GM12875 (cell line): ENCODE data around the gene PDCD4.

Experiments
- H3K4me3 ChIP-seq: one replicate; pipeline ENCODE4 v1.5.1; 2011; ENCODE audit warnings: low read depth, low read length, control low read depth
- CTCF ChIP-seq: IDR thresholded peaks from 2 replicates; pipeline ENCODE4 v1.5.1; 2011; ENCODE audit warnings: low read depth, mild to moderate bottlenecking, control low read depth, inconsistent platforms, low read length, moderate library complexity, borderline replicate concordance; ENCODE audit not compliant: insufficient read depth

PDCD4 gene

GRCh38 chr10:110841767-110842267, 29.9 kb upstream of the PDCD4 start:
- H3K4me3 ChIP-seq: peak overlapping the region; percentile 37
- TF ChIP-seq CTCF: no peak

GRCh38 chr10:110842326-110842904, 29.3 kb upstream of the PDCD4 start:
- H3K4me3 ChIP-seq: peak overlapping the region; percentile 37

GRCh38 chr10:110843031-110843430, 28.7 kb upstream of the PDCD4 start:
- peak overlapping the region; percentile 37 for H3K4me3 ChIP-seq
- TF ChIP-seq CTCF: no peak

More at GRCh38 chr10:110842326-110842904, 29.3 kb upstream of the PDCD4 start:
- no peak for TF ChIP-seq CTCF

GRCh38 chr10:110843796-110844616, 27.7 kb upstream of the PDCD4 start:
- no peak for TF ChIP-seq CTCF
- H3K4me3 ChIP-seq: no peak overlapping the region

- no peak overlapping the region for H3K4me3 ChIP-seq
Observed at GRCh38 chr10:110844617-110844881, 27.2 kb upstream of the PDCD4 start.

GRCh38 chr10:110845192-110845755, 26.5 kb upstream of the PDCD4 start:
- no peak for TF ChIP-seq CTCF
- H3K4me3 ChIP-seq: no peak overlapping the region

More at GRCh38 chr10:110844617-110844881, 27.2 kb upstream of the PDCD4 start:
- TF ChIP-seq CTCF: no peak
